MM.1S (cell line): ENCODE results near the gene TACC2.

Source experiments
- CTCF ChIP-seq: fragments of 300-600 bp; sonication (generic); IDR thresholded peaks from 2 replicates; pipeline ENCODE4 v1.5.1; 2016; ENCODE audit warnings: antibody characterized with exemption, low read length, mixed read lengths
- EZH2 ChIP-seq: fragments of 300-600 bp; sonication (generic); optimal IDR thresholded peaks from 2 replicates; pipeline ENCODE3; 2017; ENCODE audit warnings: low read depth, mild to moderate bottlenecking, antibody characterized with exemption, low read length, mixed read lengths

DNA sequence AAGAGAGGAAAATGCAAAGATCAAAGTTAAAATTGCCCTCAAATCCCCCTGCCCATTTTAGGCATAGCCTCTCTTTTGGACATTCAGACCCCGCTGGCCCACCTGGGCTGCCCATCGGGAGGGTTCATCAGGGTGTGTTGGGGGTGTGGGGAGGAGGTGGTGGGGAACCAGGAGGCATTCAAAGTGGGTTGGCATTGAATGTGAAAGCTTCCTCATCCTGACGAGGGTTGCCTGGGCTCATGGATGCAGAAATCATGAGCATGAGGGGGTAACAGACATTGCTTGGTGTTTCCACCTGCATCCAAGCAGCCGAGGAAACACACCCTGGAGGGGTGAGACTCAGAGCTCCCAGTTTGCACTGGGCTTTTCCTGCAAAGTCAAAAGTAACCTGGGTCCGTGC lies 302.8 kb downstream of the TACC2 start:
- TF ChIP-seq CTCF (no peak), EZH2 (no peak)
